A549 (cell line): ENCODE measurements around the gene CASP8. TPM values are rescaled to one million over a fixed set of nuclear protein-coding genes. Genes with fewer than 3 reads are reported as not detected.

Source experiments
- ATAC-seq, 2 experiments: fragments of 200-7000 bp in 1 of 2; fragments of >200 bp in 1 of 2; cut with Nextera tagmentation in 1 of 2; cut with Tn5 transposase in 1 of 2; 3 replicates each; pipeline versions ENCODE4 v1.8.0 to v1.9.1; 2018 to 2020; ENCODE audit warnings: mild to moderate bottlenecking in 1 of 2, moderate library complexity in 1 of 2
- CTCF ChIA-PET: fragments of 300-600 bp; sonication (Branson Sonifier 250); formaldehyde crosslinking; extraction: SDS; loops from one replicate; lab custom pipeline; 2021; ENCODE audit warnings: antibody characterized with exemption, inconsistent platforms; lab: Yijun Ruan, JAX
- POLR2A ChIA-PET: fragments of 350-600 bp; formaldehyde crosslinking; extraction: SDS; loops from one replicate; lab custom pipeline; 2021; ENCODE audit warnings: antibody characterized with exemption, inconsistent platforms; lab: Yijun Ruan, JAX
- DNase-seq, 2 experiments: peaks; one replicate each; pipeline versions ENCODE4 v3.0.0 to v3.0.0-alpha.2; 2011 to 2016; ENCODE audit warnings: low read depth in 1 of 2, low spot score in 1 of 2
- FAIRE-seq: peaks from 2 replicates; lab custom pipeline; 2011; peaks lifted over from hg19 to GRCh38; lab: Jason Lieb, UNC
- H3K27ac ChIP-seq, 2 experiments: fragments of >200 bp; sonication (Bioruptor Twin); formaldehyde crosslinking; 3 replicates each; pipeline ENCODE4 v1.5.1; 2016 to 2017
- H3K4me1 ChIP-seq: fragments of >200 bp; sonication (Bioruptor Twin); formaldehyde crosslinking; 3 replicates; pipeline ENCODE4 v1.6.1; 2016
- H3K4me2 ChIP-seq: fragments of >200 bp; sonication (Bioruptor Twin); formaldehyde crosslinking; 3 replicates; pipeline ENCODE4 v1.6.1; 2016
- H3K4me3 ChIP-seq: fragments of >200 bp; sonication (Bioruptor Twin); formaldehyde crosslinking; 3 replicates; pipeline ENCODE4 v1.5.1; 2016
- H3K9me3 ChIP-seq: fragments of >200 bp; sonication (Bioruptor Twin); formaldehyde crosslinking; 3 replicates; pipeline ENCODE4 v1.6.1; 2016
- BHLHE40 ChIP-seq: IDR thresholded peaks from 2 replicates; pipeline ENCODE4 v1.6.1; 2012; ENCODE audit warnings: low read depth, low read length, inconsistent platforms
- CEBPB ChIP-seq, 2 experiments: fragments of >200 bp in 1 of 2; sonication (Bioruptor Twin) in 1 of 2; formaldehyde crosslinking in 1 of 2; IDR thresholded peaks; 2 replicates each; pipeline ENCODE4 v1.6.1; 2012 to 2016
- CHD2 ChIP-seq: fragments of 150-350 bp; IDR thresholded peaks from 2 replicates; pipeline ENCODE4 v1.6.1; 2014; ENCODE audit warnings: low read length; ENCODE audit not compliant: partially characterized antibody
- CHD4 ChIP-seq: fragments of 200-600 bp; sonication (generic); IDR thresholded peaks from 2 replicates; pipeline ENCODE4 v1.6.1; 2016; ENCODE audit warnings: antibody characterized with exemption, mild to moderate bottlenecking, borderline replicate concordance
- EHF ChIP-seq: fragments of 250-450 bp; sonication (Bioruptor Pico); IDR thresholded peaks from 2 replicates; pipeline ENCODE4 v1.5.0; 2020; ENCODE audit warnings: mild to moderate bottlenecking
- EHMT2 ChIP-seq: fragments of 200-600 bp; sonication (generic); IDR thresholded peaks from 2 replicates; pipeline ENCODE4 v1.6.1; 2016; ENCODE audit warnings: antibody characterized with exemption, low read depth, mild to moderate bottlenecking, moderate library complexity
- EP300 ChIP-seq, 2 experiments: fragments of >200 bp; sonication (Bioruptor Twin); formaldehyde crosslinking; IDR thresholded peaks; 2 replicates in 1 of 2; 3 replicates in 1 of 2; pipeline ENCODE4 v1.6.1; 2016 to 2017
- FOSB ChIP-seq: fragments of 250-450 bp; sonication (Bioruptor Pico); IDR thresholded peaks from 2 replicates; pipeline ENCODE4 v1.5.0; 2020; ENCODE audit warnings: mild to moderate bottlenecking, moderate library complexity
- FOXS1 ChIP-seq: fragments of 250-450 bp; sonication (Bioruptor Pico); IDR thresholded peaks from 2 replicates; pipeline ENCODE4 v1.5.0; 2020; ENCODE audit warnings: mild to moderate bottlenecking, moderate library complexity
- GATA3 ChIP-seq: IDR thresholded peaks from 2 replicates; pipeline ENCODE4 v1.6.1; 2012; ENCODE audit warnings: borderline replicate concordance
- HEYL ChIP-seq: fragments of 250-450 bp; sonication (Bioruptor Pico); IDR thresholded peaks from 2 replicates; pipeline ENCODE4 v1.8.0; 2021; ENCODE audit warnings: mild to moderate bottlenecking, moderate library complexity
- JUN ChIP-seq, 2 experiments: fragments of >200 bp; sonication (Bioruptor Twin); formaldehyde crosslinking; IDR thresholded peaks; 2 replicates in 1 of 2; 3 replicates in 1 of 2; pipeline ENCODE4 v1.6.1; 2016 to 2017
- JUNB ChIP-seq: fragments of >200 bp; sonication (Bioruptor Twin); formaldehyde crosslinking; IDR thresholded peaks from 2 replicates; pipeline ENCODE4 v1.6.1; 2016
- KDM5A ChIP-seq: fragments of 200-600 bp; sonication (generic); IDR thresholded peaks from 2 replicates; pipeline ENCODE4 v1.6.1; 2016; ENCODE audit warnings: antibody characterized with exemption, mild to moderate bottlenecking
- MAFK ChIP-seq: fragments of 450-650 bp; IDR thresholded peaks from 2 replicates; pipeline ENCODE4 v1.6.1; 2014; ENCODE audit not compliant: partially characterized antibody
- POLR2A ChIP-seq: IDR thresholded peaks from 2 replicates; pipeline ENCODE4 v1.6.1; 2012; ENCODE audit warnings: mild to moderate bottlenecking, low read length
- RAD21 ChIP-seq, 2 experiments: fragments of >200 bp in 1 of 2; sonication (Bioruptor Twin) in 1 of 2; formaldehyde crosslinking in 1 of 2; IDR thresholded peaks in 1 of 2; conservative IDR thresholded peaks in 1 of 2; 2 replicates in 1 of 2; 3 replicates in 1 of 2; pipeline ENCODE4 v1.6.1; 2012 to 2018; ENCODE audit warnings: inconsistent platforms in 1 of 2
- RARB ChIP-seq: fragments of 250-450 bp; sonication (Bioruptor Pico); IDR thresholded peaks from 2 replicates; pipeline ENCODE4 v1.8.0; 2021; ENCODE audit warnings: mild to moderate bottlenecking, moderate library complexity
- RCOR1 ChIP-seq: fragments of 150-350 bp; IDR thresholded peaks from 2 replicates; pipeline ENCODE4 v1.6.1; 2014; ENCODE audit warnings: antibody characterized with exemption, low read length, low read depth
- RFX5 ChIP-seq: fragments of 450-650 bp; IDR thresholded peaks from 2 replicates; pipeline ENCODE4 v1.7.1; 2014; ENCODE audit warnings: antibody characterized with exemption, mild to moderate bottlenecking, moderate library complexity
- TFCP2L1 ChIP-seq: fragments of 250-450 bp; sonication (Bioruptor Pico); IDR thresholded peaks from 2 replicates; pipeline ENCODE4 v1.5.0; 2021; ENCODE audit warnings: mild to moderate bottlenecking
- TP53 ChIP-seq: fragments of 250-450 bp; sonication (Bioruptor Pico); IDR thresholded peaks from 2 replicates; pipeline ENCODE4 v1.5.0; 2021; ENCODE audit warnings: mild to moderate bottlenecking, moderate library complexity
- ZNF302 ChIP-seq: fragments of 250-450 bp; sonication (Bioruptor Pico); IDR thresholded peaks from 2 replicates; pipeline ENCODE4 v1.9.0; 2021; ENCODE audit warnings: inconsistent platforms, mild to moderate bottlenecking, moderate library complexity
- WGBS: methylation state at CpG from one replicate; pipeline ENCODE4 v1.1.6; 2017; ENCODE audit errors: missing lambda C conversion rate; 5-methylcytosine and 5-hydroxymethylcytosine counted together
- polyA plus RNA-seq, 4 experiments: library from polyadenylated mRNA; depleted of rRNA in 3 of 4; stranded (reverse); fragments of >200 nt; fragmentation: RNase III in 1 of 4; extraction: RNeasy Plus Mini Kit Qiagen cat#74134 plus additional on column Dnase treatment in 1 of 4; gene quantifications; 2 replicates in 3 of 4; 3 replicates in 1 of 4; pipeline ENCODE4 v1.2.3, GENCODE V29; 2011 to 2017
- TF ChIP-seq, protein P1 (sequence below): fragments of >200 bp; sonication (Bioruptor Twin); formaldehyde crosslinking; IDR thresholded peaks from 3 replicates; pipeline ENCODE4 v1.6.1; 2016
- TF ChIP-seq, protein P2 (sequence below): fragments of 200-600 bp; sonication (generic); IDR thresholded peaks from 2 replicates; pipeline ENCODE4 v1.6.1; 2016; ENCODE audit warnings: antibody characterized with exemption, mild to moderate bottlenecking, moderate library complexity
- TF ChIP-seq, protein P3 (sequence below): fragments of 450-650 bp; IDR thresholded peaks from 2 replicates; pipeline ENCODE4 v1.6.1; 2014; ENCODE audit warnings: antibody characterized with exemption

Gene CASP8
- polyA plus RNA-seq, 2 of the 4 experiments (the other 2 are of a cell fraction): 40.2 to 65.2 TPM

DNA sequence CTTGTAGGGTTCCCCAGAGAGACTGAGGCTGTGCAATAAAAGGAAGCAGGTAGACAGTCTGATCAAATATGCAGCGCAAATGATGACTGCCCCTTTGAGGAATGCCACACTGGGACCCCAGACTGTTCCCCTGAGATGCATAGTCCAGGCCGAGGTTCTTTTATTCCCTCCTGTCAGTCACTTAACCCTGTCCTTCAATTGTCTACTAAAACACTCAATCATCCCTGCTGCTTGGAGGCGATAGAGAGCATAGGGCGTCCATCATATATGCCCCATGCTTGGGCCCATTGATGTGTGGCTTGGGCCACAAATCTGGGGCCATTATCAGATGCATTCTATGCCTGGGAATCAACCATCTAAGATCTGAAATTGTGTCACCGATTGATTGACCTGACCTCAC is 15.5 kb upstream of the CASP8 start (continued):
- TF ChIP-seq, protein P1, sequence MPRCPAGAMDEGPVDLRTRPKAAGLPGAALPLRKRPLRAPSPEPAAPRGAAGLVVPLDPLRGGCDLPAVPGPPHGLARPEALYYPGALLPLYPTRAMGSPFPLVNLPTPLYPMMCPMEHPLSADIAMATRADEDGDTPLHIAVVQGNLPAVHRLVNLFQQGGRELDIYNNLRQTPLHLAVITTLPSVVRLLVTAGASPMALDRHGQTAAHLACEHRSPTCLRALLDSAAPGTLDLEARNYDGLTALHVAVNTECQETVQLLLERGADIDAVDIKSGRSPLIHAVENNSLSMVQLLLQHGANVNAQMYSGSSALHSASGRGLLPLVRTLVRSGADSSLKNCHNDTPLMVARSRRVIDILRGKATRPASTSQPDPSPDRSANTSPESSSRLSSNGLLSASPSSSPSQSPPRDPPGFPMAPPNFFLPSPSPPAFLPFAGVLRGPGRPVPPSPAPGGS: no peak
- TF ChIP-seq TFCP2L1 (no peak), FOXS1 (no peak), CEBPB (IDR thresholded peaks at IDR 0.05) (no peak), JUN (IDR thresholded peaks at IDR 0.05) (no peak), MAFK (no peak), RAD21 (conservative IDR thresholded peaks at IDR 0.05 in 1 of 2, IDR thresholded peaks at IDR 0.05 in 1 of 2) (no peak)

DNA sequence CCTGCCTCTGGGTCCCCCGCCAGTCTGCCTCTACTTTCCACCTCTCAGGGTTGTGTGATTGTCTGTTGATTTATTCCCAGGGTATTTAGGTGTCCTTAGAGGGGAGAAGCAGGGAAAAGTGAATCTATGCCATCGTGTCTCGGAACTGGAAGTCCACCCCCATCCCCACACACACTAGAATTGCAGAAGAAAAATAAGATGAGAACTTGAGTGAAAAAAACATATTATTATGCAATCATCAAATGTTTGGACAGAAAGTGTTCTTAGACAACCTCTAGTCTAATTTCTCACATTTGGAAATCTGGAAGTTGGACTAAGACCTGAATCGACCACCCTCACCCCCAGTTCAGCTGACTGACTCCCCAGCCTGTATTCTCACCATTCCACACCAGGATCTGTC is 14.1 kb upstream of the CASP8 start:
- peaks cover 3% of the 10 kb centered on the region; the same call in 1 of the 3 replicates for H3K9me3 ChIP-seq
- no peak for ATAC-seq
- DNase-seq: no peak
- ChIA-PET CTCF (no interaction called here), POLR2A (no interaction called here)
- no peaks in the 10 kb centered on the region for H3K4me1 ChIP-seq
- FAIRE-seq: no peak
- 56% methylated on average over 4 of the region's 4 CpGs for WGBS
- no peak overlapping the region for H3K27ac ChIP-seq
- H3K4me2 ChIP-seq: no peak overlapping the region
- TF ChIP-seq, protein P2, sequence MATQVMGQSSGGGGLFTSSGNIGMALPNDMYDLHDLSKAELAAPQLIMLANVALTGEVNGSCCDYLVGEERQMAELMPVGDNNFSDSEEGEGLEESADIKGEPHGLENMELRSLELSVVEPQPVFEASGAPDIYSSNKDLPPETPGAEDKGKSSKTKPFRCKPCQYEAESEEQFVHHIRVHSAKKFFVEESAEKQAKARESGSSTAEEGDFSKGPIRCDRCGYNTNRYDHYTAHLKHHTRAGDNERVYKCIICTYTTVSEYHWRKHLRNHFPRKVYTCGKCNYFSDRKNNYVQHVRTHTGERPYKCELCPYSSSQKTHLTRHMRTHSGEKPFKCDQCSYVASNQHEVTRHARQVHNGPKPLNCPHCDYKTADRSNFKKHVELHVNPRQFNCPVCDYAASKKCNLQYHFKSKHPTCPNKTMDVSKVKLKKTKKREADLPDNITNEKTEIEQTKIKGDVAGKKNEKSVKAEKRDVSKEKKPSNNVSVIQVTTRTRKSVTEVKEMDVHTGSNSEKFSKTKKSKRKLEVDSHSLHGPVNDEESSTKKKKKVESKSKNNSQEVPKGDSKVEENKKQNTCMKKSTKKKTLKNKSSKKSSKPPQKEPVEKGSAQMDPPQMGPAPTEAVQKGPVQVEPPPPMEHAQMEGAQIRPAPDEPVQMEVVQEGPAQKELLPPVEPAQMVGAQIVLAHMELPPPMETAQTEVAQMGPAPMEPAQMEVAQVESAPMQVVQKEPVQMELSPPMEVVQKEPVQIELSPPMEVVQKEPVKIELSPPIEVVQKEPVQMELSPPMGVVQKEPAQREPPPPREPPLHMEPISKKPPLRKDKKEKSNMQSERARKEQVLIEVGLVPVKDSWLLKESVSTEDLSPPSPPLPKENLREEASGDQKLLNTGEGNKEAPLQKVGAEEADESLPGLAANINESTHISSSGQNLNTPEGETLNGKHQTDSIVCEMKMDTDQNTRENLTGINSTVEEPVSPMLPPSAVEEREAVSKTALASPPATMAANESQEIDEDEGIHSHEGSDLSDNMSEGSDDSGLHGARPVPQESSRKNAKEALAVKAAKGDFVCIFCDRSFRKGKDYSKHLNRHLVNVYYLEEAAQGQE: no peak
- TF ChIP-seq RARB (CRISPR knock-in tag) (no peak), ZNF302 (CRISPR knock-in tag) (no peak), FOSB (no peak), EHMT2 (no peak), TP53 (CRISPR knock-in tag) (no peak), RAD21 (conservative IDR thresholded peaks at IDR 0.05 in 1 of 2, IDR thresholded peaks at IDR 0.05 in 1 of 2) (no peak), RCOR1 (no peak), BHLHE40 (no peak), CHD2 (no peak), JUN (IDR thresholded peaks at IDR 0.05) (no peak)
- no peak overlapping the region for H3K4me3 ChIP-seq

DNA sequence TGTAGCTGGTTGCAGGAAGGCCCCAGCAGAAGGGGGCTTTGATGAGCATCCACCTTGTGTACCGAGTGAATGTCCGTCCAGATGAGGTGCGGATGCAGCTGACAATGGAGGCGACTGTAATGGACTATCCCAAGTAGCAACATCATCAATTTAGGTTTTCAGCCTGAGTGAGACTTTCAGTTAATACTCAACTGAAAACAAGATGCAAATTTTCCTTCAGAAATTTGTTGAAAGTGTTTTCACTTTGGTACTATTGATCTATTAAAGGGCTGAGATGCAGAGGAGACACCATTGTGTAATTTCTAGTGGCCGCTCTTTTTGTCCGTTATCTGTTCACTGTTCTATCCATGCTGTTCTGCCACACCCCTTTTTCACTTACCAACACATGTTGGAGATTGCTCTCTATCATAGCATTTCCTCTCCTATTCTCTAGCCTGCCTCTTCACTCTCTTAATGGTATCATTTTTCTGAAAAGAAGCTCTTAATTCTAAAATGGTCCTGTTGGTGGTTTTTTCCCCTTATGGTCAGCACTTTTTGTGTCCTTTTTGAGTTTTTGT is 12.0 kb upstream of the CASP8 start:
- H3K4me1 ChIP-seq: no peaks in the 10 kb centered on the region
- no peak overlapping the region for H3K4me3 ChIP-seq
- ChIA-PET POLR2A (no interaction called here), CTCF (interaction anchor here (1.9 kb wide), 1 partner anchor 16 kb away, joined by 6 read pairs; no protein-coding TSS in a partner anchor)
- H3K4me2 ChIP-seq: no peak overlapping the region
- no peak overlapping the region for H3K27ac ChIP-seq
- WGBS: 95% methylated on average over 6 of the region's 6 CpGs
- no peak for ATAC-seq
- no peak for FAIRE-seq
- no peak for DNase-seq
- H3K9me3 ChIP-seq: no peaks in the 10 kb centered on the region
- TF ChIP-seq CHD4 (no peak), TP53 (CRISPR knock-in tag) (no peak), EHF (CRISPR knock-in tag) (no peak), RFX5 (no peak), JUNB (no peak), TFCP2L1 (no peak), EP300 (IDR thresholded peaks at IDR 0.05) (no peak), GATA3 (no peak), MAFK (no peak), KDM5A (no peak), POLR2A (no peak), EHMT2 (no peak), HEYL (CRISPR knock-in tag) (no peak), JUN (IDR thresholded peaks at IDR 0.05) (no peak)
- TF ChIP-seq, protein P3, sequence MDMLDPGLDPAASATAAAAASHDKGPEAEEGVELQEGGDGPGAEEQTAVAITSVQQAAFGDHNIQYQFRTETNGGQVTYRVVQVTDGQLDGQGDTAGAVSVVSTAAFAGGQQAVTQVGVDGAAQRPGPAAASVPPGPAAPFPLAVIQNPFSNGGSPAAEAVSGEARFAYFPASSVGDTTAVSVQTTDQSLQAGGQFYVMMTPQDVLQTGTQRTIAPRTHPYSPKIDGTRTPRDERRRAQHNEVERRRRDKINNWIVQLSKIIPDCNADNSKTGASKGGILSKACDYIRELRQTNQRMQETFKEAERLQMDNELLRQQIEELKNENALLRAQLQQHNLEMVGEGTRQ: no peak
- TF ChIP-seq, all 56 proteins: peak for 0
